T47D (cell line): ENCODE data around the gene RUNX1.

ENCODE experiments used
- DNase-seq, 2 experiments: peaks; one replicate each; pipeline versions ENCODE4 v3.0.0 to v3.0.0-alpha.2; 2011 to 2012; ENCODE audit warnings: low read depth in 1 of 2, low spot score in 1 of 2
- JUND ChIP-seq: IDR thresholded peaks from 2 replicates; pipeline ENCODE4 v1.6.1; 2012; ENCODE audit warnings: low read depth
- in situ Hi-C: cut with HindIII; loops from 2 replicates; pipeline ENCODE4 v1.10.0; 2016; ENCODE audit warnings: low sequenced_read_pairs, low pct_unique_long_range_greater_than_20kb

RUNX1 gene

GRCh38 chr21:34932233-34932632 is 116.9 kb downstream of the RUNX1 start:
- no peak for TF ChIP-seq JUND
- in situ Hi-C loops, result no loop called here

GRCh38 chr21:34930971-34931370 is 118.1 kb downstream of the RUNX1 start:
- no peak for DNase-seq
- in situ Hi-C loops, result no loop called here
- no peak for TF ChIP-seq JUND

More at GRCh38 chr21:34932233-34932632, 116.9 kb downstream of the RUNX1 start:
- no peak for DNase-seq

GRCh38 chr21:34928637-34929036 is 120.5 kb downstream of the RUNX1 start:
- no peak for DNase-seq
- in situ Hi-C loops, result no loop called here
- no peak for TF ChIP-seq JUND

- no peak for DNase-seq
- in situ Hi-C loops, result no loop called here
- no peak for TF ChIP-seq JUND
Measured at GRCh38 chr21:34927992-34928391, 121.1 kb downstream of the RUNX1 start.

- no peak for TF ChIP-seq JUND
- no peak for DNase-seq
- in situ Hi-C loops, result no loop called here
Measured at GRCh38 chr21:34926803-34927467, 122.2 kb downstream of the RUNX1 start.

- in situ Hi-C loops, result no loop called here
- no peak for TF ChIP-seq JUND
- no peak for DNase-seq
Measured at GRCh38 chr21:34925597-34925996, 123.5 kb downstream of the RUNX1 start.

GRCh38 chr21:34924771-34925419 is 124.2 kb downstream of the RUNX1 start:
- TF ChIP-seq JUND, result no peak
- in situ Hi-C loops, result no loop called here
- DNase-seq, result no peak

- TF ChIP-seq JUND, result no peak
- in situ Hi-C loops, result no loop called here
- DNase-seq, result no peak
Measured at GRCh38 chr21:34924194-34924593, 124.9 kb downstream of the RUNX1 start.

- no peak for DNase-seq
- in situ Hi-C loops, result no loop called here
- no peak for TF ChIP-seq JUND
Measured at GRCh38 chr21:34923626-34924025, 125.5 kb downstream of the RUNX1 start.

- no peak for DNase-seq
- in situ Hi-C loops, result no loop called here
- TF ChIP-seq JUND, result no peak
Measured at GRCh38 chr21:34923202-34923601, 125.9 kb downstream of the RUNX1 start.

GRCh38 chr21:34922479-34922878 is 126.6 kb downstream of the RUNX1 start:
- TF ChIP-seq JUND, result no peak
- DNase-seq, result no peak
- in situ Hi-C loops, result no loop called here

GRCh38 chr21:34921151-34921550 is 128.0 kb downstream of the RUNX1 start:
- in situ Hi-C loops, result no loop called here
- TF ChIP-seq JUND, result no peak
- DNase-seq, result no peak

GRCh38 chr21:34919406-34919805 is 129.7 kb downstream of the RUNX1 start:
- DNase-seq, result no peak
- no peak for TF ChIP-seq JUND
- in situ Hi-C loops, result no loop called here

GRCh38 chr21:34916446-34916845 is 132.7 kb downstream of the RUNX1 start:
- in situ Hi-C loops, result no loop called here
- TF ChIP-seq JUND, result no peak
- no peak for DNase-seq
